ENCODE results near the gene SGTA.

Gene SGTA

GRCh38 chr19:2804156-2805004, 21.3 kb upstream of the SGTA start:
- DNase-seq (ENCODE audit: low read depth) = no peak
- no peak for TF ChIP-seq CTCF (conservative IDR thresholded peaks at IDR 0.05; ENCODE audit: low read length)
- H3K4me3 ChIP-seq (ENCODE audit: low read length) = no peak overlapping the region

GRCh38 chr19:2803486-2804155, 20.5 kb upstream of the SGTA start:
- no peak overlapping the region for H3K4me3 ChIP-seq (ENCODE audit: low read length)
- TF ChIP-seq CTCF (conservative IDR thresholded peaks at IDR 0.05; ENCODE audit: low read length) = no peak
- no peak for DNase-seq (ENCODE audit: low read depth)

GRCh38 chr19:2802826-2803225, 19.8 kb upstream of the SGTA start:
- no peak for DNase-seq (ENCODE audit: low read depth)
- TF ChIP-seq CTCF (conservative IDR thresholded peaks at IDR 0.05; ENCODE audit: low read length) = no peak
- H3K4me3 ChIP-seq (ENCODE audit: low read length) = no peak overlapping the region

- DNase-seq (ENCODE audit: low read depth) = no peak
- no peak overlapping the region for H3K4me3 ChIP-seq (ENCODE audit: low read length)
- no peak for TF ChIP-seq CTCF (conservative IDR thresholded peaks at IDR 0.05; ENCODE audit: low read length)
These were observed 17.4 kb upstream of the SGTA start for GRCh38 chr19:2800506-2800905.

GRCh38 chr19:2799273-2800020, 16.4 kb upstream of the SGTA start:
- H3K4me3 ChIP-seq (ENCODE audit: low read length) = no peak overlapping the region
- DNase-seq (ENCODE audit: low read depth) = no peak
- TF ChIP-seq CTCF (conservative IDR thresholded peaks at IDR 0.05; ENCODE audit: low read length) = no peak

- H3K4me3 ChIP-seq (ENCODE audit: low read length) = no peak overlapping the region
- TF ChIP-seq CTCF (conservative IDR thresholded peaks at IDR 0.05; ENCODE audit: low read length) = no peak
- DNase-seq (ENCODE audit: low read depth) = no peak
These were observed 15.7 kb upstream of the SGTA start for GRCh38 chr19:2798733-2799132.
